GM08714 (cell line): ENCODE data around the gene S100A5.

Experiments used
- H3K4me3 ChIP-seq: fragments of 200-500 bp; sonication (Bioruptor generic); 2 replicates; pipeline ENCODE4 v1.5.1; 2014; ENCODE audit warnings: mild to moderate bottlenecking, low read length, inconsistent platforms
- ZNF274 ChIP-seq: IDR thresholded peaks from 2 replicates; pipeline ENCODE4 v1.6.1; 2012; ENCODE audit warnings: mild to moderate bottlenecking, low read depth, low read length

S100A5 gene

GRCh38 chr1:153519242-153519641 is 21.5 kb downstream of the S100A5 start:
- no peak overlapping the region for H3K4me3 ChIP-seq
- no peak for TF ChIP-seq ZNF274

GRCh38 chr1:153515504-153516394 is 25.0 kb downstream of the S100A5 start:
- no peak overlapping the region for H3K4me3 ChIP-seq
- no peak for TF ChIP-seq ZNF274

GRCh38 chr1:153513666-153514065 is 27.1 kb downstream of the S100A5 start:
- no peak overlapping the region for H3K4me3 ChIP-seq
- TF ChIP-seq ZNF274: no peak

GRCh38 chr1:153513023-153513422 is 27.7 kb downstream of the S100A5 start:
- TF ChIP-seq ZNF274: no peak
- H3K4me3 ChIP-seq: no peak overlapping the region

GRCh38 chr1:153510984-153511410 is 29.7 kb downstream of the S100A5 start:
- TF ChIP-seq ZNF274: no peak
- no peak overlapping the region for H3K4me3 ChIP-seq

- no peak for TF ChIP-seq ZNF274
- no peak overlapping the region for H3K4me3 ChIP-seq
Observed at GRCh38 chr1:153509729-153510354, 30.9 kb downstream of the S100A5 start.

GRCh38 chr1:153509036-153509435 is 31.7 kb downstream of the S100A5 start:
- no peak for TF ChIP-seq ZNF274
- H3K4me3 ChIP-seq: no peak overlapping the region

GRCh38 chr1:153507926-153508583 is 32.7 kb downstream of the S100A5 start:
- H3K4me3 ChIP-seq: no peak overlapping the region
- no peak for TF ChIP-seq ZNF274

GRCh38 chr1:153506831-153507413 is 33.8 kb downstream of the S100A5 start:
- TF ChIP-seq ZNF274: no peak
- H3K4me3 ChIP-seq: no peak overlapping the region

GRCh38 chr1:153506386-153506785 is 34.3 kb downstream of the S100A5 start:
- H3K4me3 ChIP-seq: no peak overlapping the region
- no peak for TF ChIP-seq ZNF274

GRCh38 chr1:153505576-153505975 is 35.2 kb downstream of the S100A5 start:
- H3K4me3 ChIP-seq: no peak overlapping the region
- TF ChIP-seq ZNF274: no peak

- no peak for TF ChIP-seq ZNF274
- no peak overlapping the region for H3K4me3 ChIP-seq
Observed at GRCh38 chr1:153503766-153504165, 37.0 kb downstream of the S100A5 start.

GRCh38 chr1:153498746-153499145 is 42.0 kb downstream of the S100A5 start:
- no peak overlapping the region for H3K4me3 ChIP-seq
- no peak for TF ChIP-seq ZNF274

- no peak for TF ChIP-seq ZNF274
- H3K4me3 ChIP-seq: no peak overlapping the region
Observed at GRCh38 chr1:153495536-153495935, 45.2 kb downstream of the S100A5 start.

- TF ChIP-seq ZNF274: no peak
- H3K4me3 ChIP-seq: no peak overlapping the region
Observed at GRCh38 chr1:153494976-153495535, 45.7 kb downstream of the S100A5 start.
